NCI-H1105 (cell line): Measurements from ENCODE around the gene HEG1.
"Not testable (repeated sequence)": the region's sequence is repeated elsewhere in the genome, so short reads cannot be mapped to it uniquely, and the experiment has no call there.

Experiments used
- DNase-seq: peaks from one replicate; lab custom pipeline; 2025; lab: John Stamatoyannopoulos, UW

Gene HEG1, protein sequence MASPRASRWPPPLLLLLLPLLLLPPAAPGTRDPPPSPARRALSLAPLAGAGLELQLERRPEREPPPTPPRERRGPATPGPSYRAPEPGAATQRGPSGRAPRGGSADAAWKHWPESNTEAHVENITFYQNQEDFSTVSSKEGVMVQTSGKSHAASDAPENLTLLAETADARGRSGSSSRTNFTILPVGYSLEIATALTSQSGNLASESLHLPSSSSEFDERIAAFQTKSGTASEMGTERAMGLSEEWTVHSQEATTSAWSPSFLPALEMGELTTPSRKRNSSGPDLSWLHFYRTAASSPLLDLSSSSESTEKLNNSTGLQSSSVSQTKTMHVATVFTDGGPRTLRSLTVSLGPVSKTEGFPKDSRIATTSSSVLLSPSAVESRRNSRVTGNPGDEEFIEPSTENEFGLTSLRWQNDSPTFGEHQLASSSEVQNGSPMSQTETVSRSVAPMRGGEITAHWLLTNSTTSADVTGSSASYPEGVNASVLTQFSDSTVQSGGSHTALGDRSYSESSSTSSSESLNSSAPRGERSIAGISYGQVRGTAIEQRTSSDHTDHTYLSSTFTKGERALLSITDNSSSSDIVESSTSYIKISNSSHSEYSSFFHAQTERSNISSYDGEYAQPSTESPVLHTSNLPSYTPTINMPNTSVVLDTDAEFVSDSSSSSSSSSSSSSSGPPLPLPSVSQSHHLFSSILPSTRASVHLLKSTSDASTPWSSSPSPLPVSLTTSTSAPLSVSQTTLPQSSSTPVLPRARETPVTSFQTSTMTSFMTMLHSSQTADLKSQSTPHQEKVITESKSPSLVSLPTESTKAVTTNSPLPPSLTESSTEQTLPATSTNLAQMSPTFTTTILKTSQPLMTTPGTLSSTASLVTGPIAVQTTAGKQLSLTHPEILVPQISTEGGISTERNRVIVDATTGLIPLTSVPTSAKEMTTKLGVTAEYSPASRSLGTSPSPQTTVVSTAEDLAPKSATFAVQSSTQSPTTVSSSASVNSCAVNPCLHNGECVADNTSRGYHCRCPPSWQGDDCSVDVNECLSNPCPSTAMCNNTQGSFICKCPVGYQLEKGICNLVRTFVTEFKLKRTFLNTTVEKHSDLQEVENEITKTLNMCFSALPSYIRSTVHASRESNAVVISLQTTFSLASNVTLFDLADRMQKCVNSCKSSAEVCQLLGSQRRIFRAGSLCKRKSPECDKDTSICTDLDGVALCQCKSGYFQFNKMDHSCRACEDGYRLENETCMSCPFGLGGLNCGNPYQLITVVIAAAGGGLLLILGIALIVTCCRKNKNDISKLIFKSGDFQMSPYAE (N-terminal part only)

DNA sequence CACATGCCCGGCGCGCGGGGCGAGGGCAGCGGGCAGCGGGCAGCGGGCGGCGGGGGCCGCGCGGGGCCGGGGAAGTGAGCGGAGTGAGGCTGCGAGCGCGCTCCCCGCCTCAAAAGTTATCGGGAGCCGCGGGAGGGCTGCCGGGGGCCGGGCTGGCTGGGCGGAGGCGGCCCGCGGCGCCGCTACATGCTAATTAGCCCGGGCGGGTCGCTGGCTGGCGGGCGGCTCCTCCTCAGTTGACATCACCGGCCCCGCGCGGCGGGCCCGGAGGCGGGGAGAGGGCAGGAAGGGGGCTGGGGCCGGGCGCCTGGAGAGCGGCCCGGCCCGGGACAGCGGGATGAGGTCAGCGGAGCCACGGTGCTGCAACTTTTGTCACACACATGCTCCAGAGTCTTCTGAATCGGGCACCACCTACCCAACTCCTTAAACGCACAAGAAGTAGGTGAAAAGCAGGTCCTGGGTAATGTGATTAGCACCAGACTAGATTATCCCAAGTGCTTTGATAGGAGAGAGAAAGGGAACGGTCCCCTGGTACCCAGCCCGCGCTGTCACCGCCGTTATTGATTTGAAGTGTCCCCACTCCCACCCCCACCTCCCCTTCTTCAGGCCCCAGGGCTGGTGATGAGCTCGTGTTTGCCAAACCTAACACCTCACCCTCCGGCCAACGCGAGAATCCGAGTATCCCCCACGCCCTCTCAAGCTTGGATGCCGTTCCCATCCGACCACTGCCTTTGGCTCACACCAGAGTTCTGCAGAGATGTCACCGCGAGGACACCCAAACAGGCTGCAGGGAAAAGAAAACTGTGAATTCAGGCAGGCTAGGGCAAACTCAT lies at the start of gene HEG1:
HEG1 (minus strand) TSS at position 85 of the 833 bp plus-strand sequence. CDS start 107 bp downstream, outside the sequence.
- peak; percentile 68 for DNase-seq

DNA sequence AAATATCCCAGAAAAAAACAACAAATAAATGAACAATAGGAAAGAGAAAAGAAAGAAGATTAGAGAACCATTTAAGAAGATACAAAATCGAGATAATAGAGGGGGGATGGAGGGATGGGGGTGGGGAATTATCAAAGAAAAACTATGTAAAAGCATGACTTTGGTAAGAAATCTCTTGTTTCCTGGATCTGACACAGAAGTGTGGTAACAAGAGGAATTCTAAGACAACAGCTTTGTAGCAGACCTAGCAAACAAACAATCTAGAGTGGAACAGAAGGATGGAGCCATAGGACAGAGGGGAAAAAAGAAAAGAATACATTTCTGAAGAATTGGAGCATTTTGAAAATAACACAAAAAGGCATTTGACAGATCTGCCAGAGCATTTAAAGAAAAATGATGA lies 49.3 kb upstream of the HEG1 start:
- DNase-seq: no peak

DNA sequence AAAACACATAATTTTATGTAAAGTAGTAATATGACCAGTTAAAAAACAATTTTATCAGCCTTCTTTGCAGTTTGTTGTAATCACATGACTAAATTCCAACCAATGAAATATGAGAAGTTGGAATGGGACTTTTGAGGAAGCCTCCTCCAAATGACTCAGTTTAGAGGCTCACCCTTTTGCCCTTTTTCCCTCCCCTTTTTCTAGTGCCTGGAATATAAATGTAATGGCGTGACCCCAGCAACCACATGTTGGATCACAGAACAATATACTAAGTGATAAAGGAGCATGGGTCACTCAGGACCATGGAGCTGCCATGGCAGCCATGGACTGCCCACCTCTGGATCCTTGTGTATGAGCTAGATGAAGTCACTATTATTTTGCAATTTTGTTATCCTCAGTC lies 48.8 kb upstream of the HEG1 start:
- no peak for DNase-seq

DNA sequence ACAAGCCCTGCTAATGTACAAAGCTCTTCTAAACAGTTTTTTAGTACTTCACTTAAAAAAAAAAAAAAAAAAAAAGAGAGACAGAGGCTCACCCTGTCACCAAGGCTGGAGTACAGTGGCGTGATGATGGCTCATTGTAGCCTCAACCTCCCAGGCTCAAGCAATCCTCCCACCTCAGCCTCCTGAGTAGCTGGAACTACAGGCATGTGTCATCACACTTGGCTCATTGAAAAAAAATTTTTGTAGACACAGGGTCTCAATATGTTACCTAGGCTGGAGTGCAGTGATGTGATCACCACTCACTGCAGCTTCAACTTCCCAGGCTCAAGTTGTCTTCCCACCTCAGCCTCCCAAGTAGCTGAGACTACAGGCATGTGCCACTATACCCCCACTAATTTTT lies 47.6 kb upstream of the HEG1 start:
- no peak for DNase-seq

DNA sequence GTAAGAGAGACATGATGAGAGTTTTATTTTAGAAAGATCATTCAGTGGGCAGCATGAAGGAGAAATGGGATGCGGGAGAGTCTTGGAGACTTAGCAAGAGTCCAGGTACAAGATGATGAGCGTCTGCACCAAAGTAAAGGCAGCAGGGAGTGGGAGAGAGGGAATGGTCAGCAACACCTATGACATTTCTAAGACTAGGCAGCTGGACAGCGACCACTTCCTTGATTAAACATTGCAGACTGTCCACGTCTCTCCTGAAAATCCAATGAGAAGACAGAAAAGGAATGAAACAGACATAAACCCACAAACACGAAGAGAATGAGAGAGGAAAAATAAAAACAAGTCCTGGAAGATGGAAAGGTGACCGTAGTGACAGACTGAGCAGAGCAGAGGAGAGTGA lies 46.7 kb upstream of the HEG1 start:
- no peak for DNase-seq

DNA sequence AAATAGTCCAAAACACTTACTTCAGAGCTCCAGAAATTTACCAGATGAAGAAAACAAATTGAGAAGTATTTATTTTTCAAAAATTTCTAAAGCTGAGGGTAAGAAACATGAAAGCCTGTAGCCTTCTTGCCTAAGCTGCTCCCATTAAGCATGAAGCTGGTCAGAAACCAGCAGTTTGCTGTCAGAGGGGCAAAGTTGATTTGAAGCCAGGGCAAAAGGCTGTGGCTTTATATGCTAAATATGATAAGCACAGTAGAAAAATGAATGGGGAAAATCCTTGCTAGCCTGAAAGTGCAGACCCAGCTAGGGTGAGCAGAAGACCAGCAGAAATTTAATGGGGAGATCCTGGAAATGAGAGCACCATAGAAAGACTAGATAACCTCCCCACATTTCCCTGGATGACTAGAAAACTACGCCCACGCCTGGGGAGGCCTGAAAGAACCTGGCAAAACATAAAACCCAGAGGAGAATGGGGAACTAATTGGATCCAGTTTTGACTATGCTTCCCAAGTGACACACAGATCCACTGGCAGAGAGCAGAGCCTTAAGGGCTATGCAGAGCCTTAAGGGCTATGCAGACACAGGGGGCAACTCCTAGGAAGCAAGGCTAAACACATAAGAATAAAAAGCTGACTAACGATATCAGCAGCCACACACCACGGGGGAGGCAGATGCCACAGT lies 43.0 kb upstream of the HEG1 start:
- no peak for DNase-seq

DNA sequence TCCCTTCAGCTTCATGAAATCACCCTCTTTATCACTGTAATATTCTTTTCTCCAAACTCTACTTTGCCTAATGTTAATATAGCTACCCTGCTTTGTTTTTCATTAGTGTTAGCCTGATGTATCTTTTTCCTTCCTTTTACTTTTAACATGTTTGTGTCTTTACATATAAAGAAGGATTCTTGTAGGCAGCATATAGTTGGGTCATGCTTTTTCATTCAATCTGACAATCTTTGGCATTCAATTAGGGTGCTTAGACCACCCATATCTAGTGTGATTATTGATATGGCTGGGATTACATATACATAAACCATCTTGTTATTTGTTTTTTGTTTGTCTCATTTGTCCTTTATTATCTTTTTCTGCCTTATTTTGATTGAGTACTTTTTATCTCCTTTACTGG lies 34.9 kb upstream of the HEG1 start:
- no peak for DNase-seq

DNA sequence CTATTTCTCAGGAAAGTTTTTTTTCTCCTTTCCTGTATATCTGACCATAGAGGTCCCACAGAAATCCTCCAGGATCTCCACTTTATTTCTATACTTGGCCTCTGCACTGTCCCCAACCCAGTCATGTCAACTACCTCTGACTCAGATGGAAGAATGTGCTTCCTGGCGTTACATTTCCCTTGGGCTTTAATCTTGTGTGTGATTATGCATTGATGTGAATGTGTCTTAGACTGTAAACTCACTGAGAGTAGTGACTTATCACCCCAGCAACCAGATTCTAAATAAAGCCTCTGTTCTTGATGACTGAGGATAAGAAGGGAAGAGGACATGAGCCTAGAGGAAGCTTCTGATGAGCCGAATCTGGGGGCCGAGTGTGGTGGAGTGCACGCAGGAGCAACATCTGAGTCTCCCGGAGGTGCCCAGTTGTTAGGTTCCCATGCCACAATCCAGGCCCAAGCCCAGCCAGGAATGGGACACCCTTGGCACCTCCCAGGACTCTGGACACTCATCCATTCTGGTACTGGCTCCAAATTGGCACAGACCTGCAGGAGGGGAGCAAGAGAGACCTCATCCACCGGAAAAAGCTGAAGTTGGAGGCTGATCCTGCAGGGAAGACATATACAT lies 32.1 kb upstream of the HEG1 start:
- no peak for DNase-seq

DNA sequence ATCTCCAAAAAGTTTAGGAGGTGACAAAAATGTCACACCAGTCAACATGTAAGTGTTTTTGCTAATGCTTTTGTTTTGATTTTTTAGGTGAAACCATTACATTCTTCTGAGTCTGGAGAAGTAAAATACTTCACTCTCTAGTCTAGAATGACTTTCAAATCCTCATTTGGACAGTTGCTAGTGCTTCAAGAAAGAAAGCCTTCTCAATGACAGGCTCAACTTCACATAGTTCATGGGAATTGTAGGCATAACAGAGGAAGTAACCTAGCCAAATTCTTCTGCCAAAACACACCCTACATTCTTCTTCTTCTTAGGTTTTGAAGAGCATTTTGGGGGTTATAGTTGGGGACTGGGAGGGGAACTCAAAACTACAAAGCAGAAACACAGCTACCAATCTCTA lies 29.4 kb upstream of the HEG1 start:
- no peak for DNase-seq

DNA sequence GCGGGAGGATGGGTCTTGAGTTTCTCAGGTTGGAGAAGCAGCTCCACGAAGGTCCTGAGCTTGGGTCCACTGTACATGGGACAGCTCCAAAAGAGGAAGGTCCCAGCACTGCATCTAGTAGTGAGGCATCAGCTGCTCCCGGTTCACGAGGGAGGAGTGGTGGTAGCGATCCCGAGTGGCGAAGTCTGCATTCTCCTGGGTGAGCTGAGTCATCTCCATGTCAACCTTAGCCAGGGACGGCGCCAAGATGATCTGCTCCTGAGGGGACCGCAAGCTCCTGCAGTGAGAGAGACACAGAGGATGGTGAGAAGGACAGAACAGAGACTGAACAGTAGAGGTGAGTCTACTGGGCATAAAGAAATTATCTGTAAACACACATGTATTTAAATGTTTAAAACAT lies 28.0 kb upstream of the HEG1 start:
- DNase-seq: no peak

DNA sequence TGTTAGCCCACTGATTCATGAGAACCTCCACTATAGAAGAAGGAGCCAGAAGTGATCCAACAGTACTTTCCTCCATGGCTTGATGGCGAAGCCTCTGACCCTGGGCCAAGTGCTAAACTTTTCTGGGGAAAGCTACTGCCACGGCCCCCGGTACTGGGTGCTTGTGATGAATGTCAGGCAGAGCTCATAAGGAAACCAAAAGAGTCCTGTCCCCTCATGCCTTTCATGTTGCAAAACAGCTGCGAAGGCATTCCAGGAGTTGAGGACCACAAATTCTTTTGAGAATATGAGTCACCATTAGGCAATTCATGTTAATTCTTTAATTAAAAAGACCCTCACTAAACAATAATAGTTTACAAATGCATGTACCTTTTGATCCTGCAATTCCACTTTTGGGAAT lies 26.5 kb upstream of the HEG1 start:
- not testable (repeated sequence) for DNase-seq

DNA sequence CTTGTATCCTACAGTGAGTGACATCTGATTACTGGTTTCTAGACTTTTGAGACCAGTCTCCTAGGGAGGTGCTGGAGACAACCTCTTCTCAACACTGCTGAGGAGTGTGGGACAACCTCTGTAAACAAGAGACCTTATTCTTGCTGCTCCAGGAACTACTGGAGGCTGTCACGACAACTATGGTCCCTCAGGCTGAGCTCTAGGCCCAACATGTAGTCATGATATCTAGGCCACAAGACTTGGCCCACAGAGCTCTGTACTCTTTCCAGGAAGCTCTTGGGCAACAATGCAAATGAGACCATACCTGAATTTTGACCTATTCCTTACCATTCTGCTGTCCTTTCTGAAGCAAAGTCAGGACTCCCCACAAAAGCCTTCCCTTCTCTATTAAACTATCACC lies 24.3 kb upstream of the HEG1 start:
- DNase-seq: no peak

DNA sequence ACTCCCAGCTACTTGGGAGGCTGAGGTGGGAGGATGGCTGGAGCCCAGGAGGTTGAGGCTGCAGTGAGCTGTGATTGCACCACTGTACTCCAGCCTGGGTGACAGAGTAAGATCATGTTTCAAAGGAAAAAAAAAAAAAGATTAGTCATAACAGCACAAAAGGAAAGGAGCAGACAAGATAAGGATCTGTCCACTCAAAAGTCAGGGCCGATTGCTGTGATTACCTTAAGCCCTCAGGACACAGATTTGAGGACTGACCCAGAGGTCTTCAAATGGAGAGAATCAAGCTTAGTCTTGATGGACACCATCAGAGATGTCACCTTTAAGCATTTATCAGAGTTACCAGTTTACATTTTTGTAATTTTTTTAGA lies 23.9 kb upstream of the HEG1 start:
- DNase-seq: no peak

DNA sequence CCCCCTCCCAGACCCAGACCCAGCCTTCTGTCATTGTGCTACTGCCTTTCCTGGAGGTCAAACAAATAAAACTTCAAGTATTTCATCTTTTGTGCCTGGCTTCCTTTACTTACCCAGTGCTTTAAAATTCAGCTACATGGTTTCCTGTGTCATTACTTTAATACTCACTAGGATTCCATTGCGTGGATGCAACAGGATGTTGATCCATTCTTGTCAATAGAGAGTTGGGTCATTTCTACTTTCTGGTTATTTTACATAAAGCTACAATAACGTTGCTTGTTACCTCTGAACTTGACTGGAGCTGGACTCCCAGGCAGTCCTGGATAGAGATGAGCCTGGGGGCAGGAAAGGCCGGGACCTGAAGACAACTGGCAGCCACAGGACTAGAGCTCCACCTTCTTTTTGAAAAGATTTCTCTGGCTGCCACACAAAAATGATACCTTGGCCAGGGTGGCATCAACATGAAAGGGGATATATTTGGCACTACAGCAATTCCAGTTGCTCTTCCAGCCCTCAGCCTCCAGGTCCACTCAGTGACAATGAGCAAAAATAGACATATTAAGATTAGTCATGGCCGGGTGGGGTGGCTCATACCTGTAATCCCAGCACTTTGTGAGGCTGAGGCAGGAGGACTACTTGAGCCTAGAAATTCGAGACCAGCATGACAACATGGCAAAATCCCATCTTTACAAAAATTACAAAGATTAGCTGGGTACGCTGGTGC lies 23.3 kb upstream of the HEG1 start:
- no peak for DNase-seq

DNA sequence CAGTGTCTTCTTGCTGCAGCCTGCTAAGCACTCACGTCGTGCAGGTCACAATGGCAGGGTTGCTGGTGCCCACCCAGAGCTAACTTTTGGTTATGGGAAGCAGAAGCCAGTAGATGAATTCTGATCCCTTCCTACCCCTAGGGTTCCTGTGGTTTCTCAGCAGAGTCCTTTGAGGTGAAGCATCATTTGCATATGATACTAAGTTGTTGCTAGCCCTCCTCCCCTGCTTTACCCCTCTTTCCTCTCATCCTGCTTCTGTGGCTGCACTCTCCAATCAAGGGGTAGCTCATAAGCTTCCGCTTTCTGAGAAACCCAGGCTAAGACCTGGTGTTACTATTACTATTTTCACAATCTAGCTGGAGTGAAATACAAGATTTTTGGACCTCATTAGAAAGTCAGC lies 22.1 kb upstream of the HEG1 start:
- DNase-seq: no peak

DNA sequence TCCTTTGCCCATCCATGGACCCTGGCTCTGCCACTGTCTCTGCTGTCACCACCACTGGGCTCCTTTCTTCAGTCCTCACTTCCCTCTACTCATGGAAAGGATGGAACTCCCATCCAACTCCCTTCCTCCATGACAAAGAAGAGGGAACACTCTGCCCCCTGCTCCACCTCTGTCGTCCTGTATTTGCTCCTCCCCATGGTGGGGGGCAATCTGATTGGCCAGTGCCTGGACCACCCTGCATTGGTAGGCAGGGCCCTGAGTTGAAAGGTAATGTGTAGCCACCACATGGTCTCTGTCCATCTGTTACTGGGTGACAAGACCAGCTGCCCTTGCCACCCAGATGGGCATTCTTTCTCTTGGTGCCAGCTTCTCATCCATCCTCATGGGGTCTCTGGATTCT lies 20.7 kb upstream of the HEG1 start:
- no peak for DNase-seq

DNA sequence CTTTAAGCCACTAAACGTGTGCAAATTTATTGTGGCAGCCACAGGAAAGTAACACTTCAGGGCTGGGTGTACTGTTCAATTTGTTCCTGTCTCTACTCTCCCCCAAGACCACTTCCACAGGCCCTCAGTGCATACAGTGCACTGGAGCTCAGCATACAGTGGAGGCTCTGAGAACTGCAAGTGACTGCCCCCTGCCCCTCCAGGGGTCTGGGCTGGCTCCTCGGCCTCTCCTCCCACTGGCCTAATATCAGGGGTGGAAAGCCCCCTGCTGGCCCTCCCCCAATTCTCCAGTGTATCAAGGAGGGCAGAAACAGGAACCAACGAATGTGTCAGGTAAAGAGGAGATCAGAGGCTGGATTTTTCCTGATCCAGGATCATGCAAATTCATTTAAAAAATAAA lies 19.9 kb upstream of the HEG1 start:
- DNase-seq: no peak

DNA sequence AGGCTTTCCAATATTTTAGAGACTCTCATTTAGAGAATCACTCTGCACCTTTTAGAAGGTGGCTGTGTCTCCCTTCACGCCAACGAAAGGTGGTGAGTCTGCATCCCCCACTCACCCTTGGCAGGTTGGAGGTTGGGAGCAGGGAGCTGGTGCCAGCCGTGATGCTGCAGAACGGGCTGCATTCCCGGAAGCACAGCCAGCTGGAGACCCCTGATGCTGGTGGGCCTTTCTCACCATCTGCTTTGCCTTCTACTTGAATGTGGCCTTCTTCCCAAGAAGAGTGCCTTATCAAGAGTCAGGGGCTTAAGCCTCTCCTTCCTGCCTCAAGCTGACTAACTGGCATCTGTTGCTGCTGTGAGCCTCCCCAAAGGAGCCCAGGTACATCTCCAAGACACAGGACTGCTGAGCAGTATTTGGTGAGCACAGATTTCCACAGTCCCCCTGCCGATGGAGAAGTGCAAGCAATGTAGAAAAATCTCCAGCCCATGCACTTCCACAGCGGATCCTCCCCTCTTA lies 17.7 kb upstream of the HEG1 start:
- no peak for DNase-seq

DNA sequence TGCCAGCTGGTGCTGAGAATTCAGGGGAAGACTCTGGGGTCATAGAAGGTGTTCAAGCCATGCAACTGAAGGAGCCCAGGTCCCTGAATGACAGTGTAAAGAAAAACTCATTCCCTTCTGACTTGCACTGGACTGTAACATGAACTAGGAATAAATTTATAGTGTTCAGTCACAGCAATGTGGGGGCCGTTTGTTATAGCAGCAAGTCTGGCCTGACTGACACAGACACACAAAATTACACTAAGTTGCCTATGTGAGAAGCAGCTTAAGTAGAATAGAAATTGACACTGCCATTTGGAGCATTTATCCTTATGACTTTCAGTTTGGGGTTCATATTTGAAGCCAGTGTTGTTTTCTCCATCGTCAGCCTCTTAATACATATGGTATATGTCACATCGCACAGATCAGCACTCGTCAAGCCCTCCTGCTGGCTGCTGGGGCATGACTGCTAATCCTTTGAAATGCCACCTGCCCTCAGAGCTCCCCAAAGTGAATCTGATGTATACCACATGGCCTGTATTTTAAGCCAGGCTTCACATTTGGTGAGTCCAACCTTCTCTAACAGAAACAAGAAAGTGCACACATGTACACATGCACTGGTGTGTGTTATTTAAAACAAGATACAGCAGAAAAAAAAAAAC lies 17.1 kb upstream of the HEG1 start:
- DNase-seq: no peak
